GM18498 (cell line): ENCODE data around the gene DEPDC4.
"Not testable (repeated sequence)": the region's sequence is repeated elsewhere in the genome, so short reads cannot be mapped to it uniquely, and the experiment has no call there.

Experiments
- ATAC-seq: cut with Tn5 transposase; IDR thresholded peaks from one replicate; pipeline ENCODE4 v1.9.1; 2021; ENCODE audit warnings: mild to moderate bottlenecking, moderate library complexity; ENCODE audit not compliant: unreplicated experiment

Gene DEPDC4

DNA sequence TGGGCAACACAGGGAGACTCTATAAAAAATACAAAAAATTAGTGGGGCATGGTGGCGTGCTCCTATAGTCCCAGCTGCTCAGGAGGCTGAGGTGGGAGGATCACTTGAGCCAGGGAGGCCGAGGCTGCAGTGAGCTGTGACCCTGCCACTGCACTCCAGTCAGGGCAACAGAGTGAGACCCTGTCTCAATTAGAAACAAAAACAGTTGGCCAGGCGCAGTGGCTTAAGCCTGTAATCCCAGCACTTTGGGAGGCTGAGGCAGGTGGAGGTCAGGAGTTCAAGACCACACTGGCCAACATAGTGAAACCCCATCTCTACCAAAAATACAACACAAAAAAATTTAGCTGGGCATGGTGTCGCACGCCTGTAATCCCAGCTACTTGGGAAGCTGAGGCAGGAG, 1.8 kb downstream of the DEPDC4 start:
- not testable (repeated sequence) for ATAC-seq

DNA sequence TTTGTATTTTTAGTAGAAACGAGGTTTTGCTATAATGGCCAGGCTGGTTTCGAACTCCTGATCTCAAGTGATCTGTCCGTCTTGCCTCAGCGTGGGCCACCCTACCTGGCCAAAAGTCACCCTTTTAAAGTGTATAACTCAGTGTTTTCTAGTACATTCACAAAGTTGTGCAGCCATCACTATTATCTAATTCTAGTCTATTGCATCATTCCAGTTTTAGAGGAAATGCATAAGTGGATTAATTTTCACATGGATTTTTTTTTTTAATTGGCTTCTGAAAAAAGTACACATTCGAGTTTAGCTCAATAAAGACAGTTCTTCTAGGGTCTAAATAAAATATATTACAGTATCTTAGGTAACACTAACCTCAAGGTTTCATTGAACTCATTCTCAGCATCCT, 3.7 kb downstream of the DEPDC4 start:
- no peak for ATAC-seq

DNA sequence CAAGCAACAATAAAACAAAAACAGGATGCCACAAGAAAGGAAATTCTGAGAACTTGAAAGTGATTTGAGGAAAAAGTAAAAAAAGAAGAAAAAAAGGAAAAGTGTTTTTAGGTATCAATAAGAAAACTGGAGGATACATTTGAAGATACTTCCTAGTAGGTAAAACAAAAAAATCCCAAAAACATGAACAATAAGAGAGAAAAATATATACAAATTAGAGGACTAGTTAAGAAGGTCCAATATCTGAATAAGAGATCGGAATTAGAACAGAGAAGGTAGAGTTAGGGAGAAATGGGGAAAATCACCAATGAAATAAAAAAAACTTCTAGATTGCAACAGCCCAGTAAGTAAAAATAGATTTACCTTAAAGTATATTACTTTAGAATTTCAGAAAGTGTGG, 8.8 kb downstream of the DEPDC4 start:
- no peak for ATAC-seq

DNA sequence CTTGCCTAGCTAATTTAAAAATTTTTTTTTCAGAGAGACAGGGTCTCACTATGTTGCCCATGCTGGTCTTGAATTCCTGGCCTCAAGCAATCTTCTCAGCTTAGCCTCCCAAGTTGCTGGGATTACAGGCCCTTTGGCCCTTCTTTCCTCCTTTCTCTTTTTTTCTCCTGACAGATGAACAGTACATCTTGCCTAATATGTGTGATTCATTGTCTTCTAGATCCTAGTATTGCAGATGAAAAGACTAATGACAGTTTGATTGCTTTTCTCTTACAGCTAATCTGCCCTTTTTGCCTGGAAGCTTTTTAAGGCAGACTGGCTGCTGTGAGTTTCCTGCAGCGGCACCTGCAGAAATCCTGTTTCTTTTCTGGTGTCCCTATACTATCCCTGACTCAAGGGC, 12.0 kb downstream of the DEPDC4 start:
- ATAC-seq, result no peak

DNA sequence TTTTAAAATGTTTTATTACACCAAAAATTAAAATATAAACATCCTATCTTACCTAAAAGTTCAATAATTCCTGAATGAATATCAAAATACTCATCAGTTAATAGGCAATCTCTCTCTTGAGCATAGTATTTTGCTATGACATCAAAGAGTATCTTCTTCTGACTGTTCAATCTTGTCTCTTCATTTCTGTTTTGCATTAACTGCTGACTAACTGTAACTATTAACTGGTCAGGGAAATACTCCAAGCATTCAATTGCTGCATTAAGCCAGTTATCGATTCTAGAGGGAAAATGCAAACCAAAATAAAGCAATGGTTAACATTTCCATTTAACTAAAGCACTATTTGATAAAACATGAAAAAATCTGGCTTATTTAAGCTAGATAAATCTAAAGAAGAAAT, 13.4 kb downstream of the DEPDC4 start:
- ATAC-seq, result no peak

DNA sequence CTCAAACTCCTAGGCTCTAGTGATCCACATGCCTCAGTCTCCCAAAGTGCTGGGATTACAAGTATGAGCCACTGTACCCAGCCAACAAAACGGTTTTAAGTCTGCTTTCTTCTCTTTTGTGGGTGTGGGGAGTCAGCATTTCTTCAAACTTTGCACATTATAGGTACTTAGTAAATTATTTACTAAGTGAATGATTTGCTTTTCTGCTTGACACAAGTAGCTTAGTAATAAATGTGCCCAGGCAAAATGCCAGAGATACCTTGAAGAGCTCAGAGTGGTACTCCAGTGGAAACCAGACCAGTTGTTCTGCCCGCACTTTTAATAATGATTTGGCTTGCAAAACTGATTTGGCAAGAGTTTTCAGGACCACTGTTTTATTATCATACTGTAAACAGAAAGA, 15.0 kb downstream of the DEPDC4 start:
- no peak for ATAC-seq

DNA sequence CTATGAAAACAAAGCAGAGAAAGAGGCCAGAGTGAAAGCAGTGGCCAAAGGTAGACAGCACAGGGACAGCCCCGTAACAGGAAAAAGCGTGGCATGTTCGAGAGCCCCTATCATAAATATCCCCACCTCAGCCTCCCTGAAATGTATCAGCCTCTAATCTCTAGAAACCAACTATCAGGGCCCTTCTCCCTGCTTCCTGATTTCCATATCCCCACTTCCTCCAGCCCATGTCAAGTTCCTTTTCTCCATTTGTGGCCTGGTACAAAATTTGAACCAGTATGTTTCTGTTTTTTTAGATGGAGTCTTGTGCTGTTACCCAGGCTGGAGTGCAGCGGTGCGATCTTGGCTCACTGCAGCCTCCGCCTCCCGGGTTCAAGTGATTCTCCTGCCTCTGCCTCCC, 16.9 kb downstream of the DEPDC4 start:
- no peak for ATAC-seq

DNA sequence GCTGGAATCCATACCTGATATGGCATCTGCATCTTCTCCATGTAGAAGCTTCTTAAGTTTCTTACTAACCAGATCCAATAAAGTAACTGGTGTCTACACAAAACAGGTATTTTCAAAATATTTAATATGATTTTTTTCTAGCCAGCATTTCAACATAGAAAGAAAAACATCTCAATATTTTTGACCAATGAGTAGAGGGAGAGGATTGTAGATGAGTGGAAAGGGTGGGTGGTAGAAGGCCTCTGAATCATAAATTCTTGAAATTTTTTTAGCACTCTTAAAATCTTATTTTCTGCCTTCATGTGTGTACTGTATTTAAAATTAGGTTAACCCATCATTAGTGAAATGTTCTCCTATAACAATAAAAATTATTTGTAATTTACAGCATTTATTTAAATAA, 18.0 kb downstream of the DEPDC4 start:
- no peak for ATAC-seq

DNA sequence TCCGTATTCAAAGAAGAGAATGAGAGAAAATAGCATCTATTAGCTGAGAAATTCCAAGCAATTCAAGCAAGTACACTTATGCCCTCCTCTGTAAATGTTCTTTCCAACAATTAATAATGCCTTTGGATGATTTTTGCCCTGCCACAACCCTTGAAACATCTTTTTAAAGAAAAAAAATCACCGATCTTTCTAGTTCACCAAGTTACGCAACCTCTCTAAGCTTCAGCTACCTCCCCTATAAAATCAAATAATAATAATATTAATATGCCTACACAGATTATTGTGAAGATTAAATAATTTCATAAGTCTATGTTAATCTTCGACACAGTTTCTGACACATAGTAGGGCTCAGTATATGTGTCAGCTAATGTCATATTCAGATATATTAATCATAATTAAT, 19.1 kb downstream of the DEPDC4 start:
- ATAC-seq, result no peak

DNA sequence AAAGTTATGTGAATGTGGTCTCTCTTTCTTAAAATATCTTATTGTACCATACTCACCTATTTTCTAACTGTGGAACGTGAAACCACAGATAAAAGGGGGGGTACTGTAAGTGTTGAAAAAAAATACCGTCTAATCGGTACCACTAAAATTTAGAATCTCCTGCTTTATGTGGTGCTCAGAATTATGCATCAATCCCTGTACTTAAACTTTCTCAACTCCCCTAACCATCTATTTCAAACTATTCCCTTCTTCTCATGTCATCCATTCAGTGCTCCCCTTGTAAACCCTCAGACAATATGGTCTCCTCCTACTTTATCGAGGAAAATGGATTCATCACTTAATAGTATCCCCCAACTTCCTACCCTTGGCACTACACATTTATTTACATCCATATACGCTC, 23.7 kb downstream of the DEPDC4 start:
- no peak for ATAC-seq

DNA sequence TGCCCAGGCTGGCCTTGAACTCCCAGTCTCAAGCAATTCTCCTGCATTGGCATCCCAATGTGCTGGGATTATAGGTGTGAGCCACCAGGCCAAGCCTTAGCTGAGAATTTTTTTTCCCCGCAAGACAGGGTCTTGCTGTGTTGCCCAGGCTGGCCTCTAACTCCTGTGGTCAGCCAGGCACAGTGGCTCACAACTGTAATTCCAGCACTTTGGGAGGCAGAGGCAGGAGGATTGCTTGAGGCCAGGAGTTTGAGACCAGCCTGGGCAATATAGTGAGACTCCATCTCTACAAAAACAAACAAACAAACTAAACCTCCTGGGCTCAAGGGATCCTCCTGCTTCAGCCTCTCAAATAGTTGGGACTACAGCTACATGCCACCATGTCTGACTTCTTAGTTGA, 27.3 kb downstream of the DEPDC4 start:
- ATAC-seq, result no peak

DNA sequence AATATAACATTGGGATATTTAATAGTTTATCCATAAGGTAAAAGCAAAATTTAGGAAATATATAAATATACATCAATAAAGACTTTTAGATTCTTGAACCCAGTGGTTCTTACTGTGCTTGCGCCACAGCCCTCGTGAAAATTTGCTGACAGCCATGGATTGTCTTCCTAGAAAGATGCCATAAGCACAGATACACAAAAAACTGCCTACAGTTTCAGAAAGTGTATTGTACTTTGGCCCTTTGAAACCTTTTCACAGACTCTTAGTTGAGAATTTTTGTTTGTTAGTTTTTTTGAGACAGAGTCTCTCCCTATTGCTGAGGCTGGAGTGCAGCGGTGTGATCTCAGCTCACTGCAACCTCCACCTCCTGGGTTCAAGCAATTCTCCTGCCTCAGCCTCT, 28.1 kb downstream of the DEPDC4 start:
- ATAC-seq, result no peak

DNA sequence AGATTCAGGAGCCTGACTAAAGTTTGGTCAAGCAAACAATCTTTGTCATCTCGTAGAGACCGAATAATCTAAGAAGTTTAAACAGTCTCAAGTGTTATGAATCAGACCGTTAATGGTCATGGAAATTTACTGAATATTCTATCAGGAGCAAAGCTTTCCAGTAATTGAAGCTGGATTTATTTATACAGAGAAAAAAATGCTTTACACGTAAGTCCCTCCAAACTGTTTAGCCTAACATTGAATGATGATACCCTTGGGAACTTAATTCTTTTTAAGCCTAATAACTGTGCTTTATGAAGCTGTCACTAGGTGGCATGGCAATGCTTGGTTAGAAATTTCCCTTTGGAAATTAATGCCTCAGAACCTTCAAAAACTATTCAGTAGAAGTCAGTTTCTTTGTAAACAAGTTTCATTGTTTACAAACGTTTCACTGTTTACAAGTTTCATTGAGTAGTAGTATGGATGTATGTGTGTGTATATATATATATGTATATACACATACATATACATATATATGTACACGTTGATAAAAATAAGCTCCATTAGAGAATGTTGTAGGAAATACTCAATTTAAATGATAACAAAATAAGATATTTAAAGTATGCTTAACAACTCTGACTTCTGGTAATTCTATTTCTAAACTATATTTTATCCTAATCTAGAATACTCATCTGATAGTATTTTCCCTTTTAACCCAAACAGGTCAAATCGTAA, 32.1 kb downstream of the DEPDC4 start:
- ATAC-seq, result peak; percentile 73

DNA sequence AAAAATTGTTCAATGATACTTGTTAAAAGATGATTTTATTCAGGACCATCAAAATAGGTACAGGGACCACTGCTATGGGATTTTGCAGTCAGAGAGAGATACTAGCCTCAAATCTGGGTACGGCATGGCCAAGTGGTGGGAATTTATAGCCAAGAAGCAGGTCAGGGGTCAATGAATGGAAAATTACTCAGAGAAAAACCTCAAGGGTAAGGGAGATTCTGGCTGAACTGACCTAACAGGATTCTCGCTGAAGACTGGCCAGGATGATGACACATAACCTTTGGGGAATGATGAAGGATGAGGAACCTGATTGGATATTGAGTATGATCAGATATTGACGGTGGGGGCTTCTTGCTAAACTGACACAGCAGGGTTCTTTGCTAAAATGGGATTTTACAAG, 32.7 kb downstream of the DEPDC4 start:
- no peak for ATAC-seq

DNA sequence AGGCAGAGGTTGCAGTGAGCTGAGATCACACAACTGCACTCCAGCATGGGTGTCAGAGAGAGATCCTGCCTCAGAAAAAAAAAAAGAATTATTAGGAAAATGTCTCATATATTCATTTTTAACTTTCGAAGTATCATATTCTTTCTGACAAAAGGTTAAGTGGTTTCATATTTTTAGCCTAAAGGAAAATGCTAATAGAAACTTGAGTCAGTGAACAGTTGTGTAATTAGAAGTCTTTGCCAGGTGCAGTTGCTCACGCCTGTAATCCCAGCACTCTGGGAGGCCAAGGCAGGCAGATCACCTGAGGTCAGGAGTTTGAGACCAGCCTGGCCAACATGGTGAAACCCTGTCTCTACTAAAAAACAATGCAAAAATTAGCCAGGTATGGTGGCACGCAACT, 35.0 kb downstream of the DEPDC4 start:
- ATAC-seq, result not testable (repeated sequence)

DNA sequence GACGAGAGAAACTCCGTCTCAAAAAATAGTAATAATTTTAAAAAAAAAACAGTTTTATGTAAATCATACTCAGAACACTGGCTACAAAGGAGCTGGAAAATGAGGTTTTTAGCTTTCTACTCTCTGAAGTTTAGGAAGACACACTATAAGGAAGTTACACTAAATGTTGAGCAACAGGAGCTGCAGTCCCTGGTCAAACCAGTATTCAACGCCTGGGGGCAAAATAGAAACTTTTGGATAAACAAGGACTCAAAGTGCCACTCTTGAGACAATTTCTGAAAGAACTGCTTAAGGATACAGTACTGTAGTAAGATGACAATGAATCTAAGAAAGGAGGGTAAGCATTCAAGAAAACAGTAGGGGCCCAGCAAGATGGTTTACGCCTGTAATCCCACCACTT, 37.0 kb downstream of the DEPDC4 start:
- no peak for ATAC-seq

DNA sequence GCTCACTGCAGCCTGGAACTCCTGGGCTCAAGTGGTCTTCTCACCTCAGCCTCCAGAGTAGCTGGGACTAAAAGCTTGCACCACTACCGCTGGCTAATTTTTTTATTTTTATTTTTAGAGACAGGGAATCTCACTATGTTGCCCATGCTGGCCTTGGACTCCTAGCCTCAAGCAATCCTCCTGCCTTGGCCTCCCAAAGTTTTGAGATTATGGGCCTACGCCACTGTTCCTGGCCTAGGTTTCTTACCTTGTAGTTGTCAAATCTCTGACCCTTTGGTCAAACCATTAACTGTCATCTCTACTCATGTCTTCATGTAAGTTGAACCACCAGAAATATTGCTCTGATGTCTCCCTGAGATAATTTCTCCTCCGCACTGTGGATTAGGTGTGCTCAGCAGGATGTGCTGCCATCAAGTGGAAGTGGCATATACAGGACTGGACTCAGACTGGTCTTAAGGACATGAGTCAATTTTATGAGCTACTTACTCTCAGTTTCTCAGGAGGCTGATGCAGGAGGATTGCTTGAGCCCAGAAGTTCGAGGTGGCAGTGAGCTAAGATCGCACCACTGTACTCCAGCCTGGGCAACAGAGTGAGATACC, 37.7 kb downstream of the DEPDC4 start:
- ATAC-seq, result no peak

DNA sequence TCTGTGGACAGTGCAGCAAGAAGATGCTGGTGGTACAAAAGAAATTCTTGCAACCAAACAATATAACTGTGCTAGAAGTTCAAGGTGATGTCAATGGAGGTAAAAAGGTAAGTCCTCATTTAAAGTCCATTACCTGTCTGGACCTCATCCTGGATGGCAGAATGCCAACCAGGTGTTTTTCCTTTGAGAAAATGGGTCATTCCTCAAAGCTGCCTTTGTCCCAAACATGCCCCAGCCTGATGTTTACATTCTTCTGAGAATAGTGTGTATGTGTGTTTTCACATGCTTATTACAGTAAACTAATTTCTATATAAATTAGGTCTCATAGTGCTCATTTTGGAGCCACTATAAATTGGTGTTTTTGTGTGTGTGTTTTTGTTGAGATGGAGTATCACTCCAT, 41.4 kb downstream of the DEPDC4 start:
- no peak for ATAC-seq

DNA sequence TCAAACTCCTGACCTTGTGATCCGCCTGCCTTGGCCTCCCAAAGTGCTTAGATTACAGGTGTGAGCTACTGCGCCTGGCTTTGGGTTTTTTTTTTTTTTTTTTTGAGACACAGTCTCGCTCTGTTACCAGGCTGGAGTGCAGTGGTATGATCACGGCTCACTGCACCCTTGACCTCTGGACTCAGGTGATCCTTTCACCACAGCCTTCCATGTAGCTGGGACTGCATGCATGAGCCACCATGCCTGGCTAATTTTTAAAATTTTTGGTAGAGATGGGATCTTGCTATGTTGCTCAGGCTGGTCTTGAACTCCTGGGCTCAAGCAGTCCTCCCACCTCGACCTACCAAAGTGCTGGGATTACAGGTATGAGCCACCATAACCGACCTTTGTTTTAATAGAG, 44.7 kb downstream of the DEPDC4 start:
- not testable (repeated sequence) for ATAC-seq

DNA sequence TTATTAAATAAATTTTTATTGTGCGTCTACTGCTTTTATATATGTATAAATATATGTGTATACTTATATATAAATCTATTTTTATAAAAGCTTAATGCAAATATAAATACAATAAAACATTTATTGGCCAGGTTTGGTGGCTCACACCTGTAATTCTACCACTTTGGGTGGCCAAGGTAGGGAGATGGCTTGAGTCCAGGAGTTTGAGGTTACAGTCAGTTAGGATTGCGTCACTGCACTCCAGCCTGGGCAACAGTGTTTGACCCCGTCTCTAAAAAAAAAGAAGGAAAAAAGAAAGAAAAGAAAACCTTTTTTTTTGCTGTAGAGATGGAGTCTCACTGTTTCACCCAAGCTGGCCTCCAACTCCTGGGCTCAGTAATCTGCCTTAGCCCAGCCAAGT, 45.4 kb downstream of the DEPDC4 start:
- no peak for ATAC-seq

DNA sequence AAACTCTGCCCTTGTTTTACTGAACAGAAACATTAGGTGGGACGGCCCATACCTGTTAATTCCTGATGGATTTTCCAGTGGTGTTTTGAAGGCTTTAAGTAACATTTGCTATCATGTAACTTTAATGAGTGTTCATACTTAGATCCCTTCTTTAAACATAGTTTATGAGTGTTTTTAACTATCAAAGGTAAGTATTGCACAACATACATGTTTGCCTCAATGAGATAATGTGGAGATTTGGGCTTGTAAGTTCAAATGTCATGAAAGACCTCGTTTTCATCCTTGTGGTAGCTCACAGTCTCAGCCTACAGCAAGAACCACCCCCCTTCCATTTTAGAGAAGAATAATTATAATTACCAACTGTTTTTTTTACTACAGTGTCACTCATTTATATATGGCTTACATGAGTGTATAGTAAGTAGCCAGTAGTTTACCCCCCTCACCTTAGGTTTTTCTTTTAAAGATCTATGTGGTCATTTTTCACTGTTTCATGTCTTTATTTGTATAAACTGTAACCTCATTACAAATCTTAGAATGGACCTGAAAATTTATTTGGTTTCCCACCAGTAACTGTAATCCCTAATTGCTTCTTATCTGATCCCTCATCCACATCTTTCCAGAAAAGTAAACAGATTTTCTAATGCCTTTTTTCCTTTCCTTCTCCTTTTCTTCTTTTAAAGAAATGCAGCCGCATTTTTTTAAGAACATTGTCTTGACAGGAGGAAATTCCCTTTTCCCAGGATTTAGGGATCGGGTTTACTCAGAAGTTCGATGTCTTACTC, 47.4 kb downstream of the DEPDC4 start:
- no peak for ATAC-seq

DNA sequence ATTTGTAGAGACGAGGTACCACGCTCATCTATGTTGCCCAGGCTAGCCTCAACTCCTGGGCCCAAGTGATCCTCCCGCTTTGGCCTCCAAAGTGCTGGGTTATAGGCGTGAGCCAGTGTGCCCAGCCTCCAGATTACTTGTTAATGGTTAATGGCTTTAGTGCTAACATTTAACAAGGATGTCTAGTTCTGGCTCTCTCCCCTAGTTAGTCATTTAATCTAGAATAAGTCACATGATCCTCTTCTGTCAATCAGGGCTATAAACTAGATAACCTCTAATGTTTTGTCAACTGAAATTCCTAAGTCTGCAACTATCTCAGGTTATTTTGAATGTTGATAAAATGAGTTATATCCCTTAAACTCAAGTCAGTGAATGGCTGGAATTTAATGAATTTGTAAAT, 50.5 kb downstream of the DEPDC4 start:
- no peak for ATAC-seq
